Measurements from ENCODE around the gene GHITM. TPM values are rescaled to one million over a fixed set of nuclear protein-coding genes. Genes with fewer than 3 reads are reported as not detected.

GHITM gene
- total RNA-seq, 1 experiment from 2014 or later = 156 TPM

DNA sequence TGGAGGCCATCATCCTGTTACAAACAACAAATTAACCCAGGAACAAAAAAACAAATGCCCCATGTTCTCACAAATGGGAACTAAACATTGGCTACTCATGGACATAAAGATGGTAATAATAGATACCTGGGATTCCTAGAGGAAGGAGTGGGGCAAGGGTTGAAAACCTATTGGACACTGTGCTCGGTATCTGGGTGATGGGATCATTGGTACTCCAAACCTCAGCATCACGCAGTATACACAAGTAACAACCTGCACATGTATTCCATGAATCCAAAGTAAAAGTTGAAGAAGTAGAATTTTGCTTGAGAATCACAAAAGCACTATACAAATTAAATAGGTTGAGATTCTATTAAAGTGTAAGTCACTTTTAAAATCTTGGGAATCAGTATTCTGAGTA is 16.7 kb downstream of the GHITM start:
- Histone ChIP-seq H3K4me3 (replicated peaks in 1 of 2; ENCODE audit: low read depth in 1 of 2, low read length in 2 of 2) (no peak overlapping the region), H3K9ac (ENCODE audit: low read length) (no peak overlapping the region), H3K27ac (ENCODE audit: low read depth, low read length) (no peak overlapping the region), H3K27me3 (ENCODE audit: insufficient read depth, low read length) (no peaks in the 10 kb centered on the region), H3K4me2 (ENCODE audit: low read length) (no peak overlapping the region), H3K36me3 (ENCODE audit: control insufficient read depth in 1 of 2, insufficient read depth in 2 of 2, low read length in 2 of 2) (peaks cover 25 to 27% of the 10 kb centered on the region in 2 experiments; a peak in 3 of 4 replicates), H3K9me2 (ENCODE audit: insufficient read depth) (no peaks in the 10 kb centered on the region), H2AFZ (ENCODE audit: low read depth, low read length, poor library complexity, severe bottlenecking) (no peak overlapping the region), H3K9me3 (ENCODE audit: control insufficient read depth in 1 of 2, insufficient read depth in 1 of 2, low read depth in 1 of 2, low read length in 2 of 2) (no peaks in the 10 kb centered on the region), H3K4me1 (ENCODE audit: control insufficient read depth in 1 of 2, insufficient read depth in 2 of 2, low read length in 2 of 2) (no peaks in the 10 kb centered on the region), H4K20me1 (ENCODE audit: insufficient read depth) (no peaks in the 10 kb centered on the region), H3K79me2 (ENCODE audit: insufficient read depth, low read length) (peaks cover 1% of the 10 kb centered on the region; the same call in 1 of the 2 replicates)
- ATAC-seq = no peak
- no peak for TF ChIP-seq EZH2 (IDR thresholded peaks at IDR 0.05)
- TF ChIP-seq, protein P1, sequence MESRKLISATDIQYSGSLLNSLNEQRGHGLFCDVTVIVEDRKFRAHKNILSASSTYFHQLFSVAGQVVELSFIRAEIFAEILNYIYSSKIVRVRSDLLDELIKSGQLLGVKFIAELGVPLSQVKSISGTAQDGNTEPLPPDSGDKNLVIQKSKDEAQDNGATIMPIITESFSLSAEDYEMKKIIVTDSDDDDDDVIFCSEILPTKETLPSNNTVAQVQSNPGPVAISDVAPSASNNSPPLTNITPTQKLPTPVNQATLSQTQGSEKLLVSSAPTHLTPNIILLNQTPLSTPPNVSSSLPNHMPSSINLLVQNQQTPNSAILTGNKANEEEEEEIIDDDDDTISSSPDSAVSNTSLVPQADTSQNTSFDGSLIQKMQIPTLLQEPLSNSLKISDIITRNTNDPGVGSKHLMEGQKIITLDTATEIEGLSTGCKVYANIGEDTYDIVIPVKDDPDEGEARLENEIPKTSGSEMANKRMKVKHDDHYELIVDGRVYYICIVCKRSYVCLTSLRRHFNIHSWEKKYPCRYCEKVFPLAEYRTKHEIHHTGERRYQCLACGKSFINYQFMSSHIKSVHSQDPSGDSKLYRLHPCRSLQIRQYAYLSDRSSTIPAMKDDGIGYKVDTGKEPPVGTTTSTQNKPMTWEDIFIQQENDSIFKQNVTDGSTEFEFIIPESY (IDR thresholded peaks at IDR 0.05; ENCODE audit: extremely low read depth, insufficient replicate concordance, low read length) = no peak
- TF ChIP-seq CEBPB (IDR thresholded peaks at IDR 0.05; ENCODE audit: low read depth) = no peak
- TF ChIP-seq ZNF274 (IDR thresholded peaks at IDR 0.05; ENCODE audit: low read depth, low read length) = no peak
- no peak for TF ChIP-seq EZH2phosphoT487 (IDR thresholded peaks at IDR 0.05; ENCODE audit: borderline replicate concordance)
- no peak for TF ChIP-seq SRF (IDR thresholded peaks at IDR 0.05; ENCODE audit: low read depth)
- TF ChIP-seq SP1 (IDR thresholded peaks at IDR 0.05; ENCODE audit: low read depth) = no peak
- TF ChIP-seq, protein P2, sequence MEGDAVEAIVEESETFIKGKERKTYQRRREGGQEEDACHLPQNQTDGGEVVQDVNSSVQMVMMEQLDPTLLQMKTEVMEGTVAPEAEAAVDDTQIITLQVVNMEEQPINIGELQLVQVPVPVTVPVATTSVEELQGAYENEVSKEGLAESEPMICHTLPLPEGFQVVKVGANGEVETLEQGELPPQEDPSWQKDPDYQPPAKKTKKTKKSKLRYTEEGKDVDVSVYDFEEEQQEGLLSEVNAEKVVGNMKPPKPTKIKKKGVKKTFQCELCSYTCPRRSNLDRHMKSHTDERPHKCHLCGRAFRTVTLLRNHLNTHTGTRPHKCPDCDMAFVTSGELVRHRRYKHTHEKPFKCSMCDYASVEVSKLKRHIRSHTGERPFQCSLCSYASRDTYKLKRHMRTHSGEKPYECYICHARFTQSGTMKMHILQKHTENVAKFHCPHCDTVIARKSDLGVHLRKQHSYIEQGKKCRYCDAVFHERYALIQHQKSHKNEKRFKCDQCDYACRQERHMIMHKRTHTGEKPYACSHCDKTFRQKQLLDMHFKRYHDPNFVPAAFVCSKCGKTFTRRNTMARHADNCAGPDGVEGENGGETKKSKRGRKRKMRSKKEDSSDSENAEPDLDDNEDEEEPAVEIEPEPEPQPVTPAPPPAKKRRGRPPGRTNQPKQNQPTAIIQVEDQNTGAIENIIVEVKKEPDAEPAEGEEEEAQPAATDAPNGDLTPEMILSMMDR (IDR thresholded peaks at IDR 0.05 in 2 of 3, conservative IDR thresholded peaks at IDR 0.05 in 1 of 3; ENCODE audit: borderline replicate concordance in 1 of 3, insufficient read depth in 1 of 3, low read depth in 2 of 3, low read length in 2 of 3) = no peak
- no peak for TF ChIP-seq SIN3A (IDR thresholded peaks at IDR 0.05; ENCODE audit: low read depth)
- TF ChIP-seq, protein P3, sequence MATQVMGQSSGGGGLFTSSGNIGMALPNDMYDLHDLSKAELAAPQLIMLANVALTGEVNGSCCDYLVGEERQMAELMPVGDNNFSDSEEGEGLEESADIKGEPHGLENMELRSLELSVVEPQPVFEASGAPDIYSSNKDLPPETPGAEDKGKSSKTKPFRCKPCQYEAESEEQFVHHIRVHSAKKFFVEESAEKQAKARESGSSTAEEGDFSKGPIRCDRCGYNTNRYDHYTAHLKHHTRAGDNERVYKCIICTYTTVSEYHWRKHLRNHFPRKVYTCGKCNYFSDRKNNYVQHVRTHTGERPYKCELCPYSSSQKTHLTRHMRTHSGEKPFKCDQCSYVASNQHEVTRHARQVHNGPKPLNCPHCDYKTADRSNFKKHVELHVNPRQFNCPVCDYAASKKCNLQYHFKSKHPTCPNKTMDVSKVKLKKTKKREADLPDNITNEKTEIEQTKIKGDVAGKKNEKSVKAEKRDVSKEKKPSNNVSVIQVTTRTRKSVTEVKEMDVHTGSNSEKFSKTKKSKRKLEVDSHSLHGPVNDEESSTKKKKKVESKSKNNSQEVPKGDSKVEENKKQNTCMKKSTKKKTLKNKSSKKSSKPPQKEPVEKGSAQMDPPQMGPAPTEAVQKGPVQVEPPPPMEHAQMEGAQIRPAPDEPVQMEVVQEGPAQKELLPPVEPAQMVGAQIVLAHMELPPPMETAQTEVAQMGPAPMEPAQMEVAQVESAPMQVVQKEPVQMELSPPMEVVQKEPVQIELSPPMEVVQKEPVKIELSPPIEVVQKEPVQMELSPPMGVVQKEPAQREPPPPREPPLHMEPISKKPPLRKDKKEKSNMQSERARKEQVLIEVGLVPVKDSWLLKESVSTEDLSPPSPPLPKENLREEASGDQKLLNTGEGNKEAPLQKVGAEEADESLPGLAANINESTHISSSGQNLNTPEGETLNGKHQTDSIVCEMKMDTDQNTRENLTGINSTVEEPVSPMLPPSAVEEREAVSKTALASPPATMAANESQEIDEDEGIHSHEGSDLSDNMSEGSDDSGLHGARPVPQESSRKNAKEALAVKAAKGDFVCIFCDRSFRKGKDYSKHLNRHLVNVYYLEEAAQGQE (IDR thresholded peaks at IDR 0.05; ENCODE audit: low read depth) = no peak
- TF ChIP-seq, protein P4, sequence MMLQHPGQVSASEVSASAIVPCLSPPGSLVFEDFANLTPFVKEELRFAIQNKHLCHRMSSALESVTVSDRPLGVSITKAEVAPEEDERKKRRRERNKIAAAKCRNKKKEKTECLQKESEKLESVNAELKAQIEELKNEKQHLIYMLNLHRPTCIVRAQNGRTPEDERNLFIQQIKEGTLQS (IDR thresholded peaks at IDR 0.05) = no peak
- TF ChIP-seq TCF7L2 (IDR thresholded peaks at IDR 0.05; ENCODE audit: borderline replicate concordance, extremely low read depth, insufficient read depth, insufficient read length) = no peak
- no peak for TF ChIP-seq ELF1 (IDR thresholded peaks at IDR 0.05; ENCODE audit: borderline replicate concordance, low read depth)
- no peak for TF ChIP-seq POLR2A (IDR thresholded peaks at IDR 0.05; ENCODE audit: borderline replicate concordance, extremely low read depth, insufficient read depth, insufficient read length)
- no peak for TF ChIP-seq JUND (IDR thresholded peaks at IDR 0.05)
- no peak for TF ChIP-seq ZFX (IDR thresholded peaks at IDR 0.05)
- CTCF ChIA-PET = no interaction called here
- RAD21 ChIA-PET (ENCODE audit: low non-redundant PET in 1 of 2, low total read pairs in 2 of 2, uncharacterized antibody in 2 of 2, unreplicated experiment in 2 of 2) = no interaction called here
- intact Hi-C loops (cut with micrococcal nuclease) = no loop called here
- no TSS peak for BruUV-seq (replicated peaks)
- POLR2A ChIA-PET = no interaction called here
- no peak for DNase-seq (ENCODE audit: low read depth, low spot score)
